GM21528 (cell line): ENCODE results near the gene PHC2.
A peak's percentile ranks its signal among the peaks of the same experiment; 100 is the strongest.

ENCODE experiments used
- ATAC-seq: cut with Tn5 transposase; IDR thresholded peaks from one replicate; pipeline ENCODE4 v1.9.1; 2021; ENCODE audit warnings: mild to moderate bottlenecking, moderate library complexity; ENCODE audit not compliant: unreplicated experiment, low FRiP score

PHC2 gene

GRCh38 chr1:33357099-33357498, 73.8 kb downstream of the PHC2 start:
- ATAC-seq: no peak

DNA sequence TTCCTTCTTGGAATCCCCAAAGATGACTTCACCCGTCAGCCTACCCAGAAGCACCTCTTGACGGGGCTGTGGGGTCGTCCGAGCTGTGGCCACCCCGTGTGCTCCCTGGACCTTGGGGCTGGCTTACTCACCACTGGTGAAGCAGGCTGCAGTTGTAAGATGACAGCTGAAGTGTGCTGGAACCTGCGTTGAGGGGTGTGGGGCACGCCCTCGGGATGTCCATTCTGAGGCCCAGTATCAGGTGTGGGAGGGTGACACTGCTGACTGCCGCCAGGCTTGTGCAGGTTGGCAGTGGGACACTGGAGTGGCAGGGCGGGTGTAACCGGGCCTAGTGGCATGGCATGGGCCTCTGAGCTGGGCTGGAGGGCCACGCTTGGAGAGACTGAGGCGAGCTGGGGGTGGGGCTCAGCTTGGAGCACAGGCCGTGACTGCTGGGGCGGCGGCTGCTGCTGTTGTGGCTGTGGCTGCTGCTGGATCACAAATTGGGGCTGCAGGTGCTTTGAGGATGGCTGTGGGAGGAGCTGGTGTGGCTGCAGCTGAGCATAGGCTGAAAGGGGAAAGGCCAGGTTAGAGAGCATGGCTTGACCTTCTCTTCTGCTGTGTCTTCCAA, 76.1 kb downstream of the PHC2 start:
- no peak for ATAC-seq

GRCh38 chr1:33353531-33353930, 77.4 kb downstream of the PHC2 start:
- ATAC-seq: no peak

GRCh38 chr1:33351281-33351660, 79.6 kb downstream of the PHC2 start:
- no peak for ATAC-seq

- ATAC-seq: no peak
Observed at GRCh38 chr1:33350611-33351280, 80.1 kb downstream of the PHC2 start.

- peak; percentile 70 for ATAC-seq
Observed at GRCh38 chr1:33349778-33350610, 80.9 kb downstream of the PHC2 start.

DNA sequence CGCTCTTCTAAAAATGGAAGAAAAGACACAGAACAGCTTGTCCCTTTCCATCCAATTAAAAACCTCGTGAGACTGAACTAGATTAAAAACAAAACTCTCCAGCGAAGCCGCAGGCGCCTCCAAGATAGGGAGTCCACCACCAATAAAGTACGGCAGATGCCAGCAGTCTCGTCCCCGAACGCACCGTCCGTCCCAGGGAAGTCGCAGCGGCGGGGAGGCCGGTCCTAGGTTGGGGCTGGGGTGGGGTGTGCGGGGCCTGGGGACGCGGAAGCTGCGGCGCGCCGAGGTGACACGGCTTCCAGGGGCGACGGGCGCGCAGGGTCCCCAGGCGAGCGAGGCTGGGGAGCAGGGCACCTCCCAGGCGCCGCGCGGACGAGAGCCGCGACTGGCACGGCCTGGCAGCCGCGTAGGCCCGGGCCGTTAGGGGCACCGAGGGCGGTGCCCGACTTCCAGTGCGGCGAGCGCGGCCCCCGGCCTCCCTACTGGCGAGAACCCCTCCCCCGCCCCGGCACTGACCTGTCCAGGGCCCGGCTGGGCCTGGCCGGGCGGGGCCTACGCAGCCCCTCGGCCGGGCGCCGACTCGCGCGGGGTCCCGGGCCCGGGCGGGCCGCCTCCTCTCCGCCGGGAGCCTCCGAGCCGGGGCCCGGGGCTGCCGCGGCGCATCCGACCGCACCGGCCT, 81.7 kb downstream of the PHC2 start:
- peak; percentile 52 for ATAC-seq

DNA sequence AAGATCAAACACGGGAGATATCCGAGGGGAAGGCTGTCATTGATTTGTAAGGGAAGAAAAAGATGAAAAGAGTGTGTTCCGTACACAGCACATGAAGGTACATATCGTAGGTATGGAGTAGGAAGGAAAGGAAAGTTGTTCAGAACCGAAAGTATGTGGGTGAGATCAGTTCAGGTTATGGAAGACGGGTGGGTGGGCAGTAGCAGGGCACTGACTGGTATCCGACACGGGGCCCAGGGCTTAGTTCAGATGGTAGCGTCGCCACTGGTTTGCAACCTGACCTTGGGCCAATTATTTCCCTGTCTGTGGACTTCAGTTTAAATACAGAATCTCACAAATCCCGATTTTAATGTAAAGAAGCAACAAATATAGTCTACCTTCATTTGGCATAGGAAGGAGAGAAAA, 82.2 kb downstream of the PHC2 start:
- ATAC-seq: no peak

DNA sequence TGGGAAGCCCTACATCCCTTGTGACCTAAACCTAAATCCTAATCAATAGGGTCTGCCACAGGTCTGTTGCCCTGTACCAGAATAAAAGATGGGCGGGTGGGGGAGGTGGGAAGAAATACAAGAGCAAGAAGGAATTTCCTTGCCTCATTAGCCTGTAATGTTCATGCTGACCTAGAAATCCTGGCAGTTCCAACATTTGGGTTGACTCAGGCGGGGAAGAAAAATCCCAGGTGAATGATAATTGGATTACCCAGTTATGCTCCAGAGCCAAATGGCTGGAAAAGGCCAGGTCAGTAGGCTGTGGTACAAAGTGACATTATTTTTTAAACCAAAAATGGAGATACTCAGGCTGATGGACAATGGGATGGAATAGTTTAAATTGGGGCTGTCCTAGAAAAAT, 82.7 kb downstream of the PHC2 start:
- ATAC-seq: no peak

GRCh38 chr1:33347650-33347992, 83.3 kb downstream of the PHC2 start:
- no peak for ATAC-seq

- no peak for ATAC-seq
Observed at GRCh38 chr1:33346927-33347649, 83.8 kb downstream of the PHC2 start.

GRCh38 chr1:33346533-33346926, 84.4 kb downstream of the PHC2 start:
- ATAC-seq: no peak

- no peak for ATAC-seq
Observed at GRCh38 chr1:33344896-33345560, 85.9 kb downstream of the PHC2 start.

- ATAC-seq: no peak
Observed at GRCh38 chr1:33343539-33343938, 87.4 kb downstream of the PHC2 start.

DNA sequence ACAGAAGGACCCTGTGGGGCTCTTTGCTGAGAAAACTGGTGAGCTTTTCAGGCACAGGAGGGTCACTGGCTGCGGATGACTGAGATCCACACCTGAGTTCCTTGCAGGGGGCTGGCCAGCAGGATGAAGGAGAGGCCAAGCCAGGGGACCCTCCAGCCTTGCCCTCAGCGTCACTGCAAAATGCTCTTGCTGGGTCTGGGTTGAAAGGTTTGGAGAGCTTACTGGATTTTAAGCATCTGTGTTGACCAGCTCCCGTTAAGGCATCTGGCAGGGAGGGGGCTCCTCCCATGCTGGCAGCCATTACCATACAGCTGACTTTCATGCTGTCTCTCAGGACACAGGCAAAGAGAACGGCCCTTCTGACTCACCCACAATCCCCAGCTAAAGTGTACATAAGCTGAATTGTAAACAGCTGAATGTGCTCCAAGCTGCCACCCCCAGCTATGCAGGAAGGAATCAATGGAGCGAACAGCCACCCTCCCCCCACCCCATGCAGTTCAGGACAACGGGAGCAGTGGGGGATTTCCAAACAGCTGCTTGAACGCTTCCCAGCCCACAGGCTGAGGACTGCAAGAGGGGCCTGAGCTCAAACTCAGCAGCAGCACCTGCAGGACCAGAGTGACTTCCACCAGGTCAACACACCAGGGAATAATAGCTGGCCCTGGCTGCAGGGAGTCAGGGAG, 88.7 kb downstream of the PHC2 start:
- no peak for ATAC-seq

DNA sequence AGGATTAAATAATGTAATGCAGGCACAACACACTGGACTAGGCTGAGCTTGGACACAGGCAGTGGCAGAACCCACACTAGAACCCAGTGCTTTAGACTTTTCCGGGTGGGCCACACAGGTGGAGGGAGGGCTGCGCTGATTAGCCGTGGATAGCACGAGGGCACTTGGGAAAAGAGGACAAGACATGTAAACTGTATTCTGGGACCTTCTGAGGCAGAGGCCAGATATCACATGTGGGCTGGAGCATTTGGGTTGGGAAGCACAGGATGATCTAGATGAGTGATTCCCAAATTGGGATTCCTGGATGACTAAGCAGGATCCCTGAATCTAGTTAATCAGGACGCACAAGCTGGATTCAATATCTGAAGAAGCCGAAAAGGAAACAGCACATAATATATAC, 89.7 kb downstream of the PHC2 start:
- ATAC-seq: no peak

DNA sequence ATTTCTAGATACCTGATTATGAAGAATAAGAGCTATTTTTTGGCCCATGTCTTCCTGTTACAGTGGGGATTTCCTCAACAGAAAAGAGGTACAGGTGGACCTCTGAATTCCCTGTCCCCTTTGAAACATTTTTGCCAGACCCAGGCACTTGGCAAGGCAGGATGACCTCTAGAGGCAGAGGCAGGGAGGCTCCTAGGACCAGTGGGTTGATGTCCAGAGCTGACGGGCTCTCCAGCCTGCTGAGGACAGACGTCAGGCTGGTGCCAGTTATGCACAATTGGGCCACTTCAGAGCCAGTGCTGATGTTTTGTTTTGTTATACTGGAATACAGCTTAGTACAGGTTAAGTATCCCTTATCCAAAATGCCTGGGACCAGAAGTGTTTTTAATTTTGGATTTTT, 91.5 kb downstream of the PHC2 start:
- ATAC-seq: no peak

- ATAC-seq: no peak
Observed at GRCh38 chr1:33338440-33339211, 92.3 kb downstream of the PHC2 start.

GRCh38 chr1:33338048-33338439, 92.9 kb downstream of the PHC2 start:
- ATAC-seq: no peak
